HCT116 (cell line): ENCODE measurements around the gene RAI1. TPM values are rescaled to one million over a fixed set of nuclear protein-coding genes. Genes with fewer than 3 reads are reported as not detected.

ENCODE experiments used
- ATAC-seq: fragments of 200-7000 bp; cut with Tn5 transposase; 2 replicates; pipeline ENCODE4 v1.9.1; 2020; ENCODE audit warnings: mild to moderate bottlenecking, moderate library complexity
- BruUV-seq: library from RNA; stranded (reverse); fragments of 400-500 nt; replicated peaks from 2 replicates; lab custom pipeline; 2021; lab: Mats Ljungman, UMichigan
- CTCF ChIA-PET: fragments of 300-600 bp; sonication (Branson Sonifier 250); formaldehyde crosslinking; loops from one replicate; lab custom pipeline; 2021; ENCODE audit warnings: antibody characterized with exemption; lab: Charles Lee
- POLR2A ChIA-PET: fragments of 300-600, 350-600 bp; sonication (Branson Sonifier 250); formaldehyde crosslinking; loops from one replicate; lab custom pipeline; 2021; ENCODE audit warnings: antibody characterized with exemption; lab: Charles Lee
- RAD21 ChIA-PET, 2 experiments: fragments of 300-600 bp; sonication (Branson Sonifier 250); formaldehyde crosslinking; loops; one replicate each; lab custom pipeline; 2023; ENCODE audit warnings: low total read pairs in 2 of 2; ENCODE audit not compliant: uncharacterized antibody in 2 of 2, unreplicated experiment in 2 of 2, low non-redundant PET in 1 of 2; lab: Charles Lee
- DNase-seq: peaks from one replicate; pipeline ENCODE4 v3.0.0-alpha.2; 2010; ENCODE audit warnings: low read depth, low spot score
- H2AFZ ChIP-seq: fragments of 200-600 bp; shearing (Covaris generic), sonication (generic); 2 replicates; pipeline ENCODE4 v1.6.1; 2017; ENCODE audit warnings: low read depth, mixed run types, mixed read lengths, antibody characterized with exemption, low read length; ENCODE audit not compliant: poor library complexity, severe bottlenecking
- H3K27ac ChIP-seq: 2 replicates; pipeline ENCODE4 v1.5.1; 2012; ENCODE audit warnings: low read depth, low read length
- H3K27me3 ChIP-seq: fragments of 200-600 bp; sonication (generic); 2 replicates; pipeline ENCODE4 v1.6.1; 2016; ENCODE audit warnings: mixed run types, low read length, mixed read lengths; ENCODE audit not compliant: insufficient read depth
- H3K36me3 ChIP-seq, 2 experiments: fragments of 200-500 bp in 1 of 2; fragments of 200-600 bp in 1 of 2; sonication (Bioruptor generic) in 1 of 2; sonication (generic) in 1 of 2; 2 replicates each; pipeline versions ENCODE4 v1.5.1 to v1.6.1; 2014 to 2016; ENCODE audit warnings: low read length in 2 of 2, inconsistent platforms in 1 of 2, mixed read lengths in 1 of 2, mixed run types in 1 of 2; ENCODE audit not compliant: insufficient read depth in 2 of 2, control insufficient read depth in 1 of 2
- H3K4me1 ChIP-seq, 2 experiments: fragments of 200-600 bp in 1 of 2; sonication (generic) in 1 of 2; 2 replicates each; pipeline versions ENCODE4 v1.5.1 to v1.6.1; 2012 to 2017; ENCODE audit warnings: low read length in 2 of 2, inconsistent platforms in 1 of 2, mild to moderate bottlenecking in 1 of 2, mixed read lengths in 1 of 2, mixed run types in 1 of 2, moderate library complexity in 1 of 2; ENCODE audit not compliant: insufficient read depth in 2 of 2, control insufficient read depth in 1 of 2
- H3K4me2 ChIP-seq: fragments of 200-600 bp; sonication (generic); 2 replicates; pipeline ENCODE4 v1.6.1; 2017; ENCODE audit warnings: mixed run types, low read length, mixed read lengths
- H3K4me3 ChIP-seq, 2 experiments: fragments of 200-600 bp in 1 of 2; sonication (generic) in 1 of 2; replicated peaks in 1 of 2; 2 replicates each; pipeline ENCODE4 v1.5.1; 2011 to 2016; ENCODE audit warnings: low read length in 2 of 2, control low read depth in 1 of 2, low read depth in 1 of 2, mild to moderate bottlenecking in 1 of 2, mixed read lengths in 1 of 2, mixed run types in 1 of 2
- H3K79me2 ChIP-seq: fragments of 200-600 bp; sonication (generic); 2 replicates; pipeline ENCODE4 v1.6.1; 2017; ENCODE audit warnings: mild to moderate bottlenecking, mixed run types, low read length, moderate library complexity, mixed read lengths; ENCODE audit not compliant: insufficient read depth
- H3K9ac ChIP-seq: fragments of 200-600 bp; sonication (generic); 2 replicates; pipeline ENCODE4 v1.6.1; 2016; ENCODE audit warnings: low read length, mixed read lengths
- H3K9me2 ChIP-seq: fragments of 200-600 bp; sonication (generic), shearing (Covaris generic); 2 replicates; pipeline ENCODE4 v1.6.1; 2017; ENCODE audit warnings: mixed run types, mild to moderate bottlenecking, moderate library complexity; ENCODE audit not compliant: insufficient read depth
- H3K9me3 ChIP-seq, 2 experiments: fragments of 200-500 bp in 1 of 2; fragments of 200-600 bp in 1 of 2; sonication (Bioruptor generic) in 1 of 2; sonication (generic) in 1 of 2; 2 replicates each; pipeline ENCODE4 v1.6.1; 2014 to 2017; ENCODE audit warnings: low read length in 2 of 2, mixed read lengths in 2 of 2, inconsistent platforms in 1 of 2, low read depth in 1 of 2, mild to moderate bottlenecking in 1 of 2, mixed run types in 1 of 2, moderate library complexity in 1 of 2; ENCODE audit not compliant: control insufficient read depth in 1 of 2, insufficient read depth in 1 of 2
- H4K20me1 ChIP-seq: fragments of 200-600 bp; sonication (generic), shearing (Covaris generic); 2 replicates; pipeline ENCODE4 v1.6.1; 2017; ENCODE audit warnings: mixed run types, mild to moderate bottlenecking, moderate library complexity; ENCODE audit not compliant: insufficient read depth
- CBX3 ChIP-seq: IDR thresholded peaks from 2 replicates; pipeline ENCODE4 v1.6.1; 2012; ENCODE audit warnings: low read depth
- CEBPB ChIP-seq: IDR thresholded peaks from 2 replicates; pipeline ENCODE4 v1.6.1; 2012; ENCODE audit warnings: low read depth
- FOSL1 ChIP-seq: IDR thresholded peaks from 2 replicates; pipeline ENCODE4 v1.6.1; 2012; ENCODE audit warnings: low read depth
- JUND ChIP-seq: IDR thresholded peaks from 2 replicates; pipeline ENCODE4 v1.6.1; 2012
- POLR2AphosphoS5 ChIP-seq: IDR thresholded peaks from 2 replicates; pipeline ENCODE4 v1.6.1; 2011; ENCODE audit warnings: mild to moderate bottlenecking, low read depth, low read length, moderate library complexity
- RAD21 ChIP-seq: IDR thresholded peaks from 2 replicates; pipeline ENCODE4 v1.6.1; 2012; ENCODE audit warnings: low read depth, mild to moderate bottlenecking
- SP1 ChIP-seq: IDR thresholded peaks from 2 replicates; pipeline ENCODE4 v1.6.1; 2012; ENCODE audit warnings: low read depth
- TCF7L2 ChIP-seq: IDR thresholded peaks from 2 replicates; pipeline ENCODE4 v1.7.0; 2011; ENCODE audit warnings: borderline replicate concordance, inconsistent platforms; ENCODE audit not compliant: insufficient read depth, insufficient read length; ENCODE audit errors: extremely low read depth
- ZFX ChIP-seq: fragments of 450-650 bp; IDR thresholded peaks from 2 replicates; pipeline ENCODE4 v1.6.1; 2017
- ZNF274 ChIP-seq: fragments of 200-500 bp; sonication (Bioruptor generic); IDR thresholded peaks from 2 replicates; pipeline ENCODE4 v1.6.1; 2014; ENCODE audit warnings: mild to moderate bottlenecking, low read depth, low read length, inconsistent platforms
- intact Hi-C: fragments of 100-400 bp; cut with micrococcal nuclease; formaldehyde crosslinking; loops from 2 replicates; pipeline ENCODE4 v1.10.0; 2022
- total RNA-seq: library from RNA; stranded (reverse); gene quantifications from one replicate; pipeline ENCODE4 v1.2.1, GENCODE V29; 2021; ENCODE audit not compliant: unreplicated experiment
- TF ChIP-seq, protein P1 (sequence below): IDR thresholded peaks from 2 replicates; pipeline ENCODE4 v1.6.1; 2012; ENCODE audit warnings: low read depth
- TF ChIP-seq, protein P2 (sequence below): IDR thresholded peaks from 2 replicates; pipeline ENCODE4 v1.6.1; 2011; ENCODE audit warnings: mild to moderate bottlenecking, low read length, moderate library complexity; ENCODE audit not compliant: insufficient replicate concordance; ENCODE audit errors: extremely low read depth

The RAI1 gene
- total RNA-seq, 1 experiment from 2014 or later: 38.5 TPM

DNA sequence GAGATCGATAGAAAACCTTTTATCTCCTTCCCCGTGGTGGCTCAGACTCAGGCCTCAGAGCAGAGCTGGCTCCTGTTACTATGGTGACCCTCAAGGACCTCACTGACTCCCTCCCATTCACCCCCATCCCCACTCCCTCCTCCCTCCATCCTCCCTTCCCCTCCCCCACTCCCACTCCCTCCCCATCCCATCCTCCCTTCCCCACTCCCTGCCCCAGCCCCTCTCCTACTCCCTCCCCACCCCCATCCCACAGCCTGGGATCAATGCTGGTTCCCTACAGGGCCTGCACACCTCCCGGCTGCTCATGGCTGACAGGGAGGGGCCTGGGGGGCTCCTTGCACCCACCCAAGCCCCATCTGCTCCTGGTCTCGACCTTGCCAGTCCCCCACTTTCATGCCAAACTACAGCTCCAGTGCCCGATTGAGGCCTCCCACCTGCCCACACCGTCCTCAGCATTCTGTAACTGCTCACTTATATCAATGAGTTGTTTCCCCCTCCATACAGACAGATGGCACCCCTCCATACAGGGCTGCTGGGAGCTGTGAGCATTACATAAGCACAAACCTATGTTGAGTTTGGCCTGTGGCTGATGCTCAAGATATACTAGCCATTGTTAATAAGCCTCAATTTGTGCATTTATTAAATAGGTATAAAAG, 11.6 kb upstream of the RAI1 start:
- Histone ChIP-seq H3K4me2 (no peak overlapping the region), H3K9me3 (no peaks in the 10 kb centered on the region), H3K79me2 (no peaks in the 10 kb centered on the region), H3K27me3 (no peaks in the 10 kb centered on the region), H3K36me3 (no peaks in the 10 kb centered on the region), H3K9ac (no peak overlapping the region), H3K4me1 (peaks cover 8 to 22% of the 10 kb centered on the region in 2 experiments; a peak in 3 of 4 replicates), H3K9me2 (no peaks in the 10 kb centered on the region), H2AFZ (no peak overlapping the region), H4K20me1 (no peaks in the 10 kb centered on the region), H3K4me3 (no peak overlapping the region), H3K27ac (no peak overlapping the region)
- no peak for TF ChIP-seq RAD21
- no peak for TF ChIP-seq POLR2AphosphoS5
- TF ChIP-seq FOSL1: no peak
- TF ChIP-seq ZFX: no peak
- TF ChIP-seq, protein P1, sequence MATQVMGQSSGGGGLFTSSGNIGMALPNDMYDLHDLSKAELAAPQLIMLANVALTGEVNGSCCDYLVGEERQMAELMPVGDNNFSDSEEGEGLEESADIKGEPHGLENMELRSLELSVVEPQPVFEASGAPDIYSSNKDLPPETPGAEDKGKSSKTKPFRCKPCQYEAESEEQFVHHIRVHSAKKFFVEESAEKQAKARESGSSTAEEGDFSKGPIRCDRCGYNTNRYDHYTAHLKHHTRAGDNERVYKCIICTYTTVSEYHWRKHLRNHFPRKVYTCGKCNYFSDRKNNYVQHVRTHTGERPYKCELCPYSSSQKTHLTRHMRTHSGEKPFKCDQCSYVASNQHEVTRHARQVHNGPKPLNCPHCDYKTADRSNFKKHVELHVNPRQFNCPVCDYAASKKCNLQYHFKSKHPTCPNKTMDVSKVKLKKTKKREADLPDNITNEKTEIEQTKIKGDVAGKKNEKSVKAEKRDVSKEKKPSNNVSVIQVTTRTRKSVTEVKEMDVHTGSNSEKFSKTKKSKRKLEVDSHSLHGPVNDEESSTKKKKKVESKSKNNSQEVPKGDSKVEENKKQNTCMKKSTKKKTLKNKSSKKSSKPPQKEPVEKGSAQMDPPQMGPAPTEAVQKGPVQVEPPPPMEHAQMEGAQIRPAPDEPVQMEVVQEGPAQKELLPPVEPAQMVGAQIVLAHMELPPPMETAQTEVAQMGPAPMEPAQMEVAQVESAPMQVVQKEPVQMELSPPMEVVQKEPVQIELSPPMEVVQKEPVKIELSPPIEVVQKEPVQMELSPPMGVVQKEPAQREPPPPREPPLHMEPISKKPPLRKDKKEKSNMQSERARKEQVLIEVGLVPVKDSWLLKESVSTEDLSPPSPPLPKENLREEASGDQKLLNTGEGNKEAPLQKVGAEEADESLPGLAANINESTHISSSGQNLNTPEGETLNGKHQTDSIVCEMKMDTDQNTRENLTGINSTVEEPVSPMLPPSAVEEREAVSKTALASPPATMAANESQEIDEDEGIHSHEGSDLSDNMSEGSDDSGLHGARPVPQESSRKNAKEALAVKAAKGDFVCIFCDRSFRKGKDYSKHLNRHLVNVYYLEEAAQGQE: no peak
- TF ChIP-seq, protein P2, sequence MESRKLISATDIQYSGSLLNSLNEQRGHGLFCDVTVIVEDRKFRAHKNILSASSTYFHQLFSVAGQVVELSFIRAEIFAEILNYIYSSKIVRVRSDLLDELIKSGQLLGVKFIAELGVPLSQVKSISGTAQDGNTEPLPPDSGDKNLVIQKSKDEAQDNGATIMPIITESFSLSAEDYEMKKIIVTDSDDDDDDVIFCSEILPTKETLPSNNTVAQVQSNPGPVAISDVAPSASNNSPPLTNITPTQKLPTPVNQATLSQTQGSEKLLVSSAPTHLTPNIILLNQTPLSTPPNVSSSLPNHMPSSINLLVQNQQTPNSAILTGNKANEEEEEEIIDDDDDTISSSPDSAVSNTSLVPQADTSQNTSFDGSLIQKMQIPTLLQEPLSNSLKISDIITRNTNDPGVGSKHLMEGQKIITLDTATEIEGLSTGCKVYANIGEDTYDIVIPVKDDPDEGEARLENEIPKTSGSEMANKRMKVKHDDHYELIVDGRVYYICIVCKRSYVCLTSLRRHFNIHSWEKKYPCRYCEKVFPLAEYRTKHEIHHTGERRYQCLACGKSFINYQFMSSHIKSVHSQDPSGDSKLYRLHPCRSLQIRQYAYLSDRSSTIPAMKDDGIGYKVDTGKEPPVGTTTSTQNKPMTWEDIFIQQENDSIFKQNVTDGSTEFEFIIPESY: no peak
- TF ChIP-seq TCF7L2: no peak
- TF ChIP-seq ZNF274: no peak
- no peak for TF ChIP-seq CBX3
- TF ChIP-seq SP1: no peak
- TF ChIP-seq CEBPB: no peak
- TF ChIP-seq JUND: no peak
- BruUV-seq: no TSS peak
- no peak for ATAC-seq
- RAD21 ChIA-PET: no interaction called here
- intact Hi-C loops: no loop called here
- no peak for DNase-seq
- POLR2A ChIA-PET: interaction anchor here (0.6 kb wide), 1 partner anchor 166 kb away, joined by 3 read pairs; no protein-coding TSS in a partner anchor
- CTCF ChIA-PET: no interaction called here
